Activated CD4-positive, alpha-beta T cell treated with anti-CD3 and anti-CD28 coated beads for 24 hours (primary cell): ENCODE results near the gene SYT15.
"Not testable (repeated sequence)": the region's sequence is repeated elsewhere in the genome, so short reads cannot be mapped to it uniquely, and the experiment has no call there.

Experiments
- DNase-seq, 2 donors: peaks; one replicate each; pipeline ENCODE4 v3.0.0-alpha.2; 2020; ENCODE audit warnings: low read depth in 2 of 2

SYT15 gene

GRCh38 chr10:46556515-46557318, 22.2 kb upstream of the SYT15 start, which contains the start of gene GPRIN2:
TSS of gene GPRIN2 (minus strand) at chr10:46556658. CDS start at chr10:46550736, 5,922 bp downstream.
- DNase-seq: no peak

- no peak for DNase-seq
Measured at GRCh38 chr10:46557319-46558121, 21.4 kb upstream of the SYT15 start.

GRCh38 chr10:46558122-46558391, 20.9 kb upstream of the SYT15 start:
- DNase-seq: no peak

- DNase-seq: no peak
Measured at GRCh38 chr10:46558392-46559185, 20.3 kb upstream of the SYT15 start.

- DNase-seq: no peak
Measured at GRCh38 chr10:46559231-46559671, 19.7 kb upstream of the SYT15 start.

- DNase-seq: no peak
Measured at GRCh38 chr10:46560381-46560780, 18.5 kb upstream of the SYT15 start.

GRCh38 chr10:46560952-46561351, 18.0 kb upstream of the SYT15 start:
- no peak for DNase-seq

GRCh38 chr10:46565591-46566332, 13.2 kb upstream of the SYT15 start:
- peak; percentile 29 for DNase-seq

- not testable (repeated sequence) for DNase-seq
Measured at GRCh38 chr10:46567151-46567550, 11.8 kb upstream of the SYT15 start.

GRCh38 chr10:46570655-46571054, 8.3 kb upstream of the SYT15 start:
- not testable (repeated sequence) for DNase-seq

- not testable (repeated sequence) for DNase-seq
Measured at GRCh38 chr10:46572765-46573164, 6.2 kb upstream of the SYT15 start.

- not testable (repeated sequence) for DNase-seq
Measured at GRCh38 chr10:46573314-46573713, 5.6 kb upstream of the SYT15 start.

- not testable (repeated sequence) for DNase-seq
Measured at GRCh38 chr10:46573884-46574283, 5.0 kb upstream of the SYT15 start.

- not testable (repeated sequence) for DNase-seq
Measured at GRCh38 chr10:46577624-46578473, 1.1 kb upstream of the SYT15 start.

- not testable (repeated sequence) for DNase-seq
Measured at GRCh38 chr10:46579378-46579777, 450 bp downstream of the SYT15 start.

GRCh38 chr10:46581997-46582396, 3.1 kb downstream of the SYT15 start:
- DNase-seq: not testable (repeated sequence)

GRCh38 chr10:46582568-46582967, 3.6 kb downstream of the SYT15 start:
- DNase-seq: not testable (repeated sequence)

GRCh38 chr10:46584196-46584595, 5.3 kb downstream of the SYT15 start:
- DNase-seq: not testable (repeated sequence)

GRCh38 chr10:46585246-46585645, 6.3 kb downstream of the SYT15 start:
- DNase-seq: not testable (repeated sequence)

- not testable (repeated sequence) for DNase-seq
Measured at GRCh38 chr10:46587546-46587945, 8.6 kb downstream of the SYT15 start.
